HepG2 (cell line): ENCODE results near the gene NSD1. TPM values are rescaled to one million over a fixed set of nuclear protein-coding genes. Genes with fewer than 3 reads are reported as not detected.

ENCODE experiments used
- BORCS8-MEF2B ChIP-seq: sonication (generic); formaldehyde crosslinking; IDR thresholded peaks from 2 replicates; pipeline ENCODE4 v1.8.0; 2022; ENCODE audit warnings: mild to moderate bottlenecking, missing genetic modification reagents
- KDM6A ChIP-seq: IDR thresholded peaks from 2 replicates; pipeline ENCODE4 v1.6.1; 2016; ENCODE audit warnings: low read depth
- MYC ChIP-seq: sonication (generic); formaldehyde crosslinking; IDR thresholded peaks from 2 replicates; pipeline ENCODE4 v1.9.0; 2021; ENCODE audit warnings: missing genetic modification reagents, borderline replicate concordance
- RORA ChIP-seq: sonication (generic); formaldehyde crosslinking; IDR thresholded peaks from 2 replicates; pipeline ENCODE4 v1.5.0; 2020; ENCODE audit warnings: mild to moderate bottlenecking, missing genetic modification reagents, moderate library complexity
- RXRB ChIP-seq: IDR thresholded peaks from 2 replicates; pipeline ENCODE4 v1.6.1; 2016; ENCODE audit warnings: borderline replicate concordance, missing genetic modification reagents, missing compliant biosample characterization
- ZNF205 ChIP-seq: IDR thresholded peaks from 2 replicates; pipeline ENCODE4 v1.6.1; 2018; ENCODE audit warnings: missing biosample characterization, missing genetic modification reagents
- ZNF337 ChIP-seq: sonication (generic); formaldehyde crosslinking; IDR thresholded peaks from 2 replicates; pipeline ENCODE4 v1.5.1; 2020; ENCODE audit warnings: missing genetic modification reagents, low read depth, mild to moderate bottlenecking, borderline replicate concordance
- ZNF431 ChIP-seq: sonication (generic); formaldehyde crosslinking; IDR thresholded peaks from 2 replicates; pipeline ENCODE4 v1.9.0; 2022; ENCODE audit warnings: missing genetic modification reagents, low read depth, mild to moderate bottlenecking, borderline replicate concordance
- ZNF567 ChIP-seq: sonication (generic); formaldehyde crosslinking; IDR thresholded peaks from 2 replicates; pipeline ENCODE4 v1.8.1; 2023; ENCODE audit warnings: mild to moderate bottlenecking, missing genetic modification reagents, borderline replicate concordance
- polyA plus RNA-seq, 8 experiments: library from polyadenylated mRNA; depleted of rRNA in 3 of 8; stranded (reverse) in 7 of 8; unstranded in 1 of 8; fragments of >200 nt; fragmentation: Illumina TruSeq in 4 of 8; extraction: Trizol in 4 of 8; gene quantifications; 2 replicates each; pipeline versions ENCODE4 v1.2.1 to v1.2.3, GENCODE V29; 2011 to 2016; ENCODE audit warnings: low read depth in 4 of 8, missing spikeins in 1 of 8, mixed read lengths in 1 of 8; ENCODE audit not compliant: insufficient read depth in 1 of 8
- total RNA-seq, 5 experiments: library from RNA; depleted of rRNA; stranded (reverse); fragments of >200 nt; fragmentation: Illumina TruSeq; extraction: Trizol; gene quantifications; 2 replicates each; pipeline ENCODE4 v1.2.3, GENCODE V29; 2016; ENCODE audit warnings: low read depth in 1 of 5
- TF ChIP-seq, protein P1 (sequence below): sonication (generic); formaldehyde crosslinking; IDR thresholded peaks from 2 replicates; pipeline ENCODE4 v1.4.0; 2020; ENCODE audit warnings: mild to moderate bottlenecking, missing genetic modification reagents, borderline replicate concordance
- TF ChIP-seq, protein P2 (sequence below): sonication (generic); formaldehyde crosslinking; IDR thresholded peaks from 2 replicates; pipeline ENCODE4 v1.5.0; 2020; ENCODE audit warnings: missing genetic modification reagents
- TF ChIP-seq, protein P3 (sequence below): sonication (generic); formaldehyde crosslinking; IDR thresholded peaks from 2 replicates; pipeline ENCODE4 v1.5.1; 2020; ENCODE audit warnings: missing genetic modification reagents, mild to moderate bottlenecking, borderline replicate concordance
- TF ChIP-seq, protein P4 (sequence below): sonication (generic); formaldehyde crosslinking; IDR thresholded peaks from 2 replicates; pipeline ENCODE4 v1.5.1; 2020; ENCODE audit warnings: missing genetic modification reagents, mild to moderate bottlenecking, borderline replicate concordance
- TF ChIP-seq, protein P5 (sequence below): sonication (generic); formaldehyde crosslinking; IDR thresholded peaks from 2 replicates; pipeline ENCODE4 v1.5.0; 2020; ENCODE audit warnings: missing genetic modification reagents
- TF ChIP-seq, protein P6 (sequence below): sonication (generic); formaldehyde crosslinking; IDR thresholded peaks from 2 replicates; pipeline ENCODE4 v1.4.0; 2020; ENCODE audit warnings: missing genetic modification reagents
- TF ChIP-seq, protein P7 (sequence below): sonication (generic); formaldehyde crosslinking; IDR thresholded peaks from 2 replicates; pipeline ENCODE4 v1.4.0; 2020; ENCODE audit warnings: missing genetic modification reagents, mild to moderate bottlenecking, borderline replicate concordance

The NSD1 gene
- total and polyA plus RNA-seq, 2 of the 13 experiments (the other 11 are each of a cell fraction or from before 2014, with no cell fraction given): 0.01 to 0.09 TPM

DNA sequence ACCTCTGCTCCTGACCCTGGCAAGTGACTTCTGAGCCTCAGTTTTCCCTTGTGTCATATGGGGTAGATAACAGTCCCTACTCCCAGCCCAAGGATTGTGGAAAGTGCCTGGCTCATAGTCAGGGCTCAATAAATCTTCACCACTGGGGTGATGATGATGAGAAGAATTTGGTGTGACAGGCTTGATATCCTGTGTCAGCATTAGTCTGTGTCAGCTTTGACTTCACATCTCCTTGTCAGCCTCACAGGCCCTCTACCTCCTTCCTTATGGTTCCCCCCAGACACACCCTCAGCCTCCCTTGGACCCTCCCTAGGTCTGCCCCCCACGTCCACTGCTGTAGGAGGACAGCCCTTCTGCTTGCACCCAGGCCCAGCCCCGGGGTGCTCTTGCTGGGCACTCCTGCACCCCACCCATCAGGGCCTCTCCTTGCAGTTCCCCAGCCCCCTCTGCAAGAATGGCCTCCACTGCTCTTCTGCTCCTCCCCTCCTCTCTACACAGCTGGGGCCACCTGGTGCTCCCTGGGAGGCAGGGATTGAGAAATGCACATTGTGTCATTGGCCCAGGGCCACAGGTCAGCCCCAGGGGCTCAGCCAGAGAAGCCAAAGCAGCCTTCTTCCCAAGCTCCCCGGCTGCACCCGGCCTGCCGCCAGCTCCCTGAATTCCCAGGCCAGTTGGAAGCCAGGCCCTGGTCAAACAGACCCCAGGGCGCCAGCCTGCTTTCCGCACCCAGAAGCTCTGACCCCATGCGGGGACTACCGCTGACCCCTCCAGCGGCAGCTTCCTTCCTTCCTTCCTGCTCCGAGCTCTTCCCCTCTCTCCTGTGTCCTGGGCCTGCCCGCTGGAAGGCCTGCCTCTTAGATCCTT is 39.1 kb upstream of the NSD1 start (continued):
- TF ChIP-seq, protein P1, sequence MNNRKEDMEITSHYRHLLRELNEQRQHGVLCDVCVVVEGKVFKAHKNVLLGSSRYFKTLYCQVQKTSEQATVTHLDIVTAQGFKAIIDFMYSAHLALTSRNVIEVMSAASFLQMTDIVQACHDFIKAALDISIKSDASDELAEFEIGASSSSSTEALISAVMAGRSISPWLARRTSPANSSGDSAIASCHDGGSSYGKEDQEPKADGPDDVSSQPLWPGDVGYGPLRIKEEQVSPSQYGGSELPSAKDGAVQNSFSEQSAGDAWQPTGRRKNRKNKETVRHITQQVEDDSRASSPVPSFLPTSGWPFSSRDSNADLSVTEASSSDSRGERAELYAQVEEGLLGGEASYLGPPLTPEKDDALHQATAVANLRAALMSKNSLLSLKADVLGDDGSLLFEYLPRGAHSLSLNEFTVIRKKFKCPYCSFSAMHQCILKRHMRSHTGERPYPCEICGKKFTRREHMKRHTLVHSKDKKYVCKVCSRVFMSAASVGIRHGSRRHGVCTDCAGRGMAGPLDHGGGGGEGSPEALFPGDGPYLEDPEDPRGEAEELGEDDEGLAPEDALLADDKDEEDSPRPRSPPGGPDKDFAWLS (CRISPR knock-in tag): no peak
- TF ChIP-seq, protein P2, sequence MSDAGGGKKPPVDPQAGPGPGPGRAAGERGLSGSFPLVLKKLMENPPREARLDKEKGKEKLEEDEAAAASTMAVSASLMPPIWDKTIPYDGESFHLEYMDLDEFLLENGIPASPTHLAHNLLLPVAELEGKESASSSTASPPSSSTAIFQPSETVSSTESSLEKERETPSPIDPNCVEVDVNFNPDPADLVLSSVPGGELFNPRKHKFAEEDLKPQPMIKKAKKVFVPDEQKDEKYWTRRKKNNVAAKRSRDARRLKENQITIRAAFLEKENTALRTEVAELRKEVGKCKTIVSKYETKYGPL (CRISPR knock-in tag): no peak
- TF ChIP-seq ZNF337 (no peak), RORA (no peak), ZNF567 (CRISPR knock-in tag) (0 out of 2 replicates have a peak, but pooled peaks have one; percentile 56), BORCS8-MEF2B (CRISPR knock-in tag) (peak; percentile 83), ZNF431 (CRISPR knock-in tag) (no peak), MYC (CRISPR knock-in tag) (peak; percentile 46; the same call in 1 of the 2 replicates), ZNF205 (CRISPR knock-in tag) (no peak), RXRB (CRISPR knock-in tag) (peak; percentile 75), KDM6A (CRISPR knock-in tag) (peak; percentile 64; the same call in 1 of the 2 replicates)
- TF ChIP-seq, protein P3, sequence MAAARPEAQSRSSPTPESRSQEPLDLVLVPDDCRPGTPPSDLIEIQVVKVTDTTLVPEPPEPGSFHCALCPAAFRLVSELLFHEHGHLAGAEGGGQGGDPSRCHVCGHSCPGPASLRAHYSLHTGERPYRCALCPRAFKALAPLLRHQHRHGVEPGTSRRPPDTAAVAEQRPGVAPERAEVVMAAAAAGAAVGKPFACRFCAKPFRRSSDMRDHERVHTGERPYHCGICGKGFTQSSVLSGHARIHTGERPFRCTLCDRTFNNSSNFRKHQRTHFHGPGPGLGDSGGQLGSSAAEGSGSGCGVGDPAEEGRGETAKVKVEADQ (CRISPR knock-in tag): no peak
- TF ChIP-seq, protein P4, sequence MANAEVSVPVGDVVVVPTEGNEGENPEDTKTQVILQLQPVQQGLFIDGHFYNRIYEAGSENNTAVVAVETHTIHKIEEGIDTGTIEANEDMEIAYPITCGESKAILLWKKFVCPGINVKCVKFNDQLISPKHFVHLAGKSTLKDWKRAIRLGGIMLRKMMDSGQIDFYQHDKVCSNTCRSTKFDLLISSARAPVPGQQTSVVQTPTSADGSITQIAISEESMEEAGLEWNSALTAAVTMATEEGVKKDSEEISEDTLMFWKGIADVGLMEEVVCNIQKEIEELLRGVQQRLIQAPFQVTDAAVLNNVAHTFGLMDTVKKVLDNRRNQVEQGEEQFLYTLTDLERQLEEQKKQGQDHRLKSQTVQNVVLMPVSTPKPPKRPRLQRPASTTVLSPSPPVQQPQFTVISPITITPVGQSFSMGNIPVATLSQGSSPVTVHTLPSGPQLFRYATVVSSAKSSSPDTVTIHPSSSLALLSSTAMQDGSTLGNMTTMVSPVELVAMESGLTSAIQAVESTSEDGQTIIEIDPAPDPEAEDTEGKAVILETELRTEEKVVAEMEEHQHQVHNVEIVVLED (CRISPR knock-in tag): no peak
- TF ChIP-seq, protein P5, sequence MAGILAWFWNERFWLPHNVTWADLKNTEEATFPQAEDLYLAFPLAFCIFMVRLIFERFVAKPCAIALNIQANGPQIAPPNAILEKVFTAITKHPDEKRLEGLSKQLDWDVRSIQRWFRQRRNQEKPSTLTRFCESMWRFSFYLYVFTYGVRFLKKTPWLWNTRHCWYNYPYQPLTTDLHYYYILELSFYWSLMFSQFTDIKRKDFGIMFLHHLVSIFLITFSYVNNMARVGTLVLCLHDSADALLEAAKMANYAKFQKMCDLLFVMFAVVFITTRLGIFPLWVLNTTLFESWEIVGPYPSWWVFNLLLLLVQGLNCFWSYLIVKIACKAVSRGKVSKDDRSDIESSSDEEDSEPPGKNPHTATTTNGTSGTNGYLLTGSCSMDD (CRISPR knock-in tag): no peak
- TF ChIP-seq, protein P6, sequence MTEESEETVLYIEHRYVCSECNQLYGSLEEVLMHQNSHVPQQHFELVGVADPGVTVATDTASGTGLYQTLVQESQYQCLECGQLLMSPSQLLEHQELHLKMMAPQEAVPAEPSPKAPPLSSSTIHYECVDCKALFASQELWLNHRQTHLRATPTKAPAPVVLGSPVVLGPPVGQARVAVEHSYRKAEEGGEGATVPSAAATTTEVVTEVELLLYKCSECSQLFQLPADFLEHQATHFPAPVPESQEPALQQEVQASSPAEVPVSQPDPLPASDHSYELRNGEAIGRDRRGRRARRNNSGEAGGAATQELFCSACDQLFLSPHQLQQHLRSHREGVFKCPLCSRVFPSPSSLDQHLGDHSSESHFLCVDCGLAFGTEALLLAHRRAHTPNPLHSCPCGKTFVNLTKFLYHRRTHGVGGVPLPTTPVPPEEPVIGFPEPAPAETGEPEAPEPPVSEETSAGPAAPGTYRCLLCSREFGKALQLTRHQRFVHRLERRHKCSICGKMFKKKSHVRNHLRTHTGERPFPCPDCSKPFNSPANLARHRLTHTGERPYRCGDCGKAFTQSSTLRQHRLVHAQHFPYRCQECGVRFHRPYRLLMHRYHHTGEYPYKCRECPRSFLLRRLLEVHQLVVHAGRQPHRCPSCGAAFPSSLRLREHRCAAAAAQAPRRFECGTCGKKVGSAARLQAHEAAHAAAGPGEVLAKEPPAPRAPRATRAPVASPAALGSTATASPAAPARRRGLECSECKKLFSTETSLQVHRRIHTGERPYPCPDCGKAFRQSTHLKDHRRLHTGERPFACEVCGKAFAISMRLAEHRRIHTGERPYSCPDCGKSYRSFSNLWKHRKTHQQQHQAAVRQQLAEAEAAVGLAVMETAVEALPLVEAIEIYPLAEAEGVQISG (CRISPR knock-in tag): no peak
- TF ChIP-seq, protein P7, sequence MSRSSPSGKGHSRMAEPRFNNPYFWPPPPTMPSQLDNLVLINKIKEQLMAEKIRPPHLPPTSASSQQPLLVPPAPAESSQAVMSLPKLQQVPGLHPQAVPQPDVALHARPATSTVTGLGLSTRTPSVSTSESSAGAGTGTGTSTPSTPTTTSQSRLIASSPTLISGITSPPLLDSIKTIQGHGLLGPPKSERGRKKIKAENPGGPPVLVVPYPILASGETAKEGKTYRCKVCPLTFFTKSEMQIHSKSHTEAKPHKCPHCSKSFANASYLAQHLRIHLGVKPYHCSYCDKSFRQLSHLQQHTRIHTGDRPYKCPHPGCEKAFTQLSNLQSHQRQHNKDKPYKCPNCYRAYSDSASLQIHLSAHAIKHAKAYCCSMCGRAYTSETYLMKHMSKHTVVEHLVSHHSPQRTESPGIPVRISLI (CRISPR knock-in tag): no peak; the same call in 1 of the 2 replicates
